GM21528 (cell line): Measurements from ENCODE around the gene BACH2.

Experiments
- ATAC-seq: cut with Tn5 transposase; IDR thresholded peaks from one replicate; pipeline ENCODE4 v1.9.1; 2021; ENCODE audit warnings: mild to moderate bottlenecking, moderate library complexity; ENCODE audit not compliant: unreplicated experiment, low FRiP score

Gene BACH2

GRCh38 chr6:90249034-90249433 is 47.6 kb downstream of the BACH2 start:
- no peak for ATAC-seq

DNA sequence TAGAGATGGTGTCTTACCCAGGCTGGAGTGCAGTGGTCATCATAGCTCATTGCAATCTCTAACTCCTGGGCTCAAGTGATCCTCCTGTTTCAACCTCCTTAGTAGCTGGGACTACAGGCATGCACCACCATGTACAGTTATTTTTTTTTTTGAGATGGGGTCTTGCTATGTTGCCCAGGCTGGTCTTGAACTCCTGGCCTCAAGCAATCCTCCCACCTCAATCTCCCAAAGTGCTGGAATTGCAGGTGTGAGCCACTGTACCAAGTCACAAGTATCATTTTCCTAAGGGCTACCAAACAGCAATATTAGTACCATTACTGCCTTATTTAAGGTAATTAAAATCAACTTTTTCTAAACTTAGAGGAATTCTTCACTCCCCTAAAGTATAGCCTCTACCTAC is 49.4 kb downstream of the BACH2 start:
- ATAC-seq, result no peak

DNA sequence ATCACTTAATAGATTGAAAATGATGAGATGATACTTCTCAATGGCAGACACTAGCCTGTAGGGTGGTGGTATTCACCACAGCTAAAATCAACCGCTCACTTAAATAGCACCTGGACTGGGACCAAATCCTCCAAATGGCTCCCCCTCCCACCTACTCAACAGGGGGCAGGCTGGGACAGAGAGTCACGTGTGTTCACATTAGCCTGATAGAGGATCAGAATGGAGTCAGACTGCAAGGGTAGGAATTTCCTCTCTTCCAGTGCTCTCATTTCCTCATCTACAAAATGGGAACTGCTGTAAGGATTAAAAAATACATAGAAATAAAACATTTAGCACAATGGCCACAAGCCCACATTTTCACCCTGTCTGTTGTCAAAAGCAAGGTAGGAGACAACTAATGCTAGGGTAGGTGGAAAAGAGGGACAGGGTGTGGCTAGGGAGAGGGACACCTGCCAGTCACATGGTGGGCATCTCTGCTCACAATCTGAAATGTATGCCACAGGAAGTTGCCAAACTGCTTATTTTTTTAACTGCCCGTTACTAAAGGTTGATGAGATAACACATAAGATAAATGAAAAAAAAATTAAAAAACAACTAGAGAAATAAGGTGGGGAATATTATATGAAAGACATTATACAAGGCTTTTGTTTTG is 55.3 kb downstream of the BACH2 start:
- ATAC-seq, result no peak

GRCh38 chr6:90238496-90239266 is 58.0 kb downstream of the BACH2 start:
- ATAC-seq, result no peak

DNA sequence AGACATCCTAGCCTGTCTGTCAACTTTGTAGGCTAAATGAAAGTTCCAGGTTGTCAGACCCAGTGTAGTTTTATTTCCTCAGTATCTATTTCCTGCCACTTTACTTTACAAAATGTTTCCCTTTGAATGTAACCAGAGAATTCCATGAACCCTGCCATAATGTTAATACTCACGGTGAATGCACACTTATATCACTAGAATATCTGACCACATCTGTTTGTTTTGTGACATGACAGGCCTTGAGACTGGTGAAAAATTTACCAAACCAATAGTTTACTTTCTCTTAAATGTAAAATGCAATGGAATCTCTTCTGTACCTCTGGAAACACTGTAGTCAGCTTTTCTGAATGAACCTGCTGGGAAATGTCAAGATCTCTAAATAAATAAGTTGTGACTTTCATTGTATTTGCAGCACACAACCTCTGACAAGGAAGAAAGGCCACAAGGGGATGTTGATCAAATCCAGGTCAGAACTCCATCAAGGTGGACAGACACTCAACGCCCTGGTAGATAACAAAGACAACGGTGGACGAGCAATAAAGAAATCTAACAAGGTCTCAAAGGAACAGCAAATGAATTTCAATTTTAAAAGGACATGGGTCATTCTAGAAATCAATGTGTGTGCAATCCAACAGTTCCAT is 59.2 kb downstream of the BACH2 start:
- no peak for ATAC-seq

DNA sequence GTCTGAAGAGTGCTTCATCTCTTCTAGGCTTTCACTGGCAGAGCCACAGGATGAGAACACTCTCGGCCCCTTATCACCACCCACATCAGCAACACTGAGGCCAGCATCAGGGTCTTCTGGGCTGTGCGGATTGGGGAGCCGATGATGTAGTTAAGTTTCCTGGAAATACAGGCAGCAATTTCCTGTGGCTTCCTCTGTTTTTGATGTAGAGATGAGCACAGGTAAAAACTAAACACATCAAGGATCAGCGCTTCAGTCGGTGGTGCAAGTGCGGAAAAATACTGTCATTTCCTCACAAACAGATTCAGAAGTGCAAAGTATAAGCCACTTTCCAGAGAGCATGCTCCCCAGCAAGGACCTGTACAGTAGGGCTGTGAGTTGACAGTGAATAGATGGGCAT is 62.6 kb downstream of the BACH2 start:
- ATAC-seq, result no peak

DNA sequence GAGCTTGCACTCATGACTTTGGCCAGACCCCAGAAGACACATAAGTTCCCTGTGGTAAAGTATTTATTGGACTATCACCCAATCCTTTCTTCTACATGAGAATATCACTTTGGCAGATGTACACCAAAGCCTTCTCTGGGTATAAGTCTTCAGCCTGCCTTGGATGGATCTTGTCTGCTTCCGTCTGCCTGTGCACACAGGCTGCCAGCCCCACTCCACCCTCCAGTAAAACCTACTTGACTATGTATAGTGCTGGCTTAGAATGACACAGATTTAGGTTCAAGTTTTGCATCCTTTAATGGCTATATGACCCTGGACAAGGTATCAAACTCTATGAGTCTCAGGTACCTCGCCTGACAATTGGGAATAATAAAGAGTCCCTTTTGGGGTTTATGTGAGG is 63.4 kb downstream of the BACH2 start:
- ATAC-seq, result no peak

GRCh38 chr6:90231798-90232197 is 64.8 kb downstream of the BACH2 start:
- no peak for ATAC-seq

DNA sequence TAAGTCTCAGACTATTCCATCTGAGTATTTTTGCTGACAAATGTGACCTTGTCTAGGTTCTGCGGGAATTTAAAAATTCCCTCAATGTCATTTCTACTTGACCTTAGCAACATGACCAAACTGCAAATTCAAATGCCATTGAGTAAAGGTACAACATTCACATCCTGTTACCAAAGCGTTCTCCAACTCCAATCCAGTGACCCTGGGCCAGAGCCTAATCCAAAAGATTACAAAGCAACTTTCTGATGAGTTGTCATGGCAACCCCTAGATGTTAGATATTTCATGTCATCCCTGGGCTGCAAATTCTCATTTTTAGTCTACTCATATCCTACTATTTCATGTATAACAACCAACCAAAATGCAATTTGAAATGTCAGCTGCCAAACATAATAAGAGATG is 65.3 kb downstream of the BACH2 start:
- ATAC-seq, result no peak

DNA sequence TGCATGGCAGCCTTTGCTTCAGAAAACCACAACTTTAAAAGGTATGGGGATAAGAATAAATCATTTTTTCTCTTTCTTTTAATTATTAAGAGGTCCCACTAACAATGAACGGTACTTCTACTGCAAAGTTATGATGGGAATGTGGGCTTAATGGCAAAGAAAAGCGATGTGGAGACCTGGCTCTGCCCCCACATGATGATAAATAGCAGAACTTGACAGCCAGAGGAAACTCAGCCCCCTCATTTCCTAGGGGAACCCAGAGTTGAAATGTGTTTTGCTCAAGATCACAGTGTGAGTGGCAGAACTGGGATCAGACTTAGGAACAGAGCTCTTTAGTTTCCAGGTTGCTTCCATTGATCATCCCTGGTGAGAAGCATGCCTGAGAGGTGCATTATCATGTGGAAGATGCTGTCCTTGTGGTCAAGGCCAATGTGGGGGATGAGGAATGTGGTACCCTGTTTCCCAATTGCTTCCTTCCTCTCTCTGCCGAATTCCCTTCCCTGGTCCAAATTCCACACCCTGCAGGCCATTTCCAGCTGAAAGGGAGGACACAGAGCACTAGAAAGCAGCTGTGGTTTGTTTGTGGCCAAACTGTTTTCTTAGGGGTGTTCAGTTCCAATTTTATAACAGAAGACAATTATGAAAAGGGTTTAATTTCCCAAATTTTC is 66.0 kb downstream of the BACH2 start:
- ATAC-seq, result no peak

GRCh38 chr6:90229331-90230010 is 67.2 kb downstream of the BACH2 start:
- ATAC-seq, result no peak

- no peak for ATAC-seq
Observed at GRCh38 chr6:90227673-90228072, 69.0 kb downstream of the BACH2 start.

DNA sequence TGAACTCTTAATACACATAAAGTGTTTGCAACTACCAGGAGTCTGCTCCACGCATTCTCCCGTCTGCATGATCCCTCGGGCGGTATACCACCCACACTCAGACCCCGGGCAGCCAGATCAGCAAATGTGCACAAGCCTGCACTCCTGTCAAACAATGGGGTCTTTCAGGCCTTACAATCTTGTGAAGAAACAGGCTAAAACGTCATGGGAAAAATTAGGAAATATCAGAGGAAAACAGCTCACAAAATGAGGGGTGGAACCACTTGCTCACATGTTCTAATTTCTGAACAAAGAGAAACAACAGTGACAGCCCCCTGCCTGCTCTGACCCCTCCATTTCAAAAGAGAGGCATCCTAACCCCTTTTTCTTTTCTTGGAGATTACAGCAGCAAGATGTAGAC is 69.4 kb downstream of the BACH2 start:
- ATAC-seq, result no peak

GRCh38 chr6:90226257-90226656 is 70.4 kb downstream of the BACH2 start:
- ATAC-seq, result no peak

GRCh38 chr6:90224196-90224595 is 72.4 kb downstream of the BACH2 start:
- no peak for ATAC-seq

GRCh38 chr6:90222724-90223198 is 73.9 kb downstream of the BACH2 start:
- ATAC-seq, result no peak

- ATAC-seq, result no peak
Observed at GRCh38 chr6:90222008-90222407, 74.6 kb downstream of the BACH2 start.

GRCh38 chr6:90221403-90221802 is 75.2 kb downstream of the BACH2 start:
- no peak for ATAC-seq

- ATAC-seq, result no peak
Observed at GRCh38 chr6:90220273-90220672, 76.4 kb downstream of the BACH2 start.

- peak; percentile 14 for ATAC-seq
Observed at GRCh38 chr6:90219209-90219985, 77.2 kb downstream of the BACH2 start.
